B cell (primary cell): Measurements from ENCODE around the gene CAMSAP2. TPM values are rescaled to one million over a fixed set of nuclear protein-coding genes. Genes with fewer than 3 reads are reported as not detected.

Experiments
- ATAC-seq: fragments of 200-7000 bp; cut with Tn5 transposase; one replicate; pipeline ENCODE4 v1.10.0; 2021; ENCODE audit warnings: low read depth, mild to moderate bottlenecking, moderate number of reproducible peaks, moderate library complexity
- CTCF ChIA-PET: fragments of 350-600 bp; sonication (Branson Sonifier 250); formaldehyde crosslinking; loops from one replicate; lab custom pipeline; 2021; ENCODE audit warnings: antibody characterized with exemption, inconsistent platforms; lab: Charles Lee
- POLR2A ChIA-PET: fragments of 350-600 bp; sonication (Branson Sonifier 250); formaldehyde crosslinking; loops from one replicate; lab custom pipeline; 2021; ENCODE audit warnings: antibody characterized with exemption; lab: Charles Lee
- DNase-seq: peaks from one replicate; pipeline ENCODE4 v3.0.0; 2013
- H2AFZ ChIP-seq: 2 replicates; pipeline ENCODE4 v1.6.1; 2012; ENCODE audit warnings: mild to moderate bottlenecking, low read depth, low read length; ENCODE audit not compliant: insufficient read depth, poor library complexity, severe bottlenecking
- H3K27ac ChIP-seq, 2 donors: 1 replicate in 1 of 2; 2 replicates in 1 of 2; pipeline ENCODE4 v1.5.1; 2012 to 2013; ENCODE audit warnings: low read length in 2 of 2, mild to moderate bottlenecking in 2 of 2, moderate library complexity in 1 of 2
- H3K27me3 ChIP-seq, 4 experiments: fragments of 200-600 bp in 1 of 4; sonication (generic) in 1 of 4; replicated peaks in 1 of 4; 1 replicate in 2 of 4; 2 replicates in 2 of 4; pipeline versions ENCODE4 v1.6.1 to v1.7.0; 2013 to 2016; ENCODE audit warnings: low read length in 3 of 4, mild to moderate bottlenecking in 2 of 4, mixed read lengths in 1 of 4, moderate library complexity in 1 of 4; ENCODE audit not compliant: insufficient read depth in 4 of 4, control insufficient read depth in 3 of 4; ENCODE audit errors: control extremely low read depth in 1 of 4
- H3K36me3 ChIP-seq, 2 experiments: replicated peaks in 1 of 2; 1 replicate in 1 of 2; 2 replicates in 1 of 2; pipeline versions ENCODE4 v1.6.1 to v1.7.1; 2013; ENCODE audit warnings: low read length in 1 of 2; ENCODE audit not compliant: insufficient read depth in 2 of 2, control insufficient read depth in 1 of 2; ENCODE audit errors: control extremely low read depth in 1 of 2, extremely low read depth in 1 of 2
- H3K4me1 ChIP-seq, 2 donors: fragments of 200-600 bp in 1 of 2; sonication (generic) in 1 of 2; 1 replicate in 1 of 2; 2 replicates in 1 of 2; pipeline versions ENCODE4 v1.5.1 to v1.6.1; 2013 to 2017; ENCODE audit warnings: low read length in 2 of 2; ENCODE audit not compliant: control insufficient read depth in 2 of 2, insufficient read depth in 2 of 2
- H3K4me2 ChIP-seq: replicated peaks from 2 replicates; pipeline ENCODE3; 2012; ENCODE audit warnings: mild to moderate bottlenecking, low read depth, low read length; ENCODE audit not compliant: poor library complexity, severe bottlenecking
- H3K4me3 ChIP-seq, 5 experiments: fragments of 200-600 bp in 1 of 5; sonication (generic) in 1 of 5; 1 replicate in 3 of 5; 2 replicates in 2 of 5; pipeline versions ENCODE4 v1.5.1 to v1.7.0; 2011 to 2016; ENCODE audit warnings: low read length in 4 of 5, mild to moderate bottlenecking in 4 of 5, low read depth in 2 of 5, control low read depth in 1 of 5, moderate library complexity in 1 of 5; ENCODE audit not compliant: insufficient read depth in 1 of 5; ENCODE audit errors: control extremely low read depth in 1 of 5, extremely low read depth in 1 of 5
- H3K79me2 ChIP-seq: fragments of 200-600 bp; sonication (generic); one replicate; pipeline ENCODE4 v1.6.0; 2016; ENCODE audit warnings: low read length; ENCODE audit not compliant: control insufficient read depth, insufficient read depth
- H3K9ac ChIP-seq: fragments of 200-600 bp; sonication (generic); 2 replicates; pipeline ENCODE4 v1.6.1; 2017; ENCODE audit warnings: mild to moderate bottlenecking, low read length, moderate library complexity
- H3K9me3 ChIP-seq, 3 donors: one replicate each; pipeline versions ENCODE4 v1.6.1 to v1.7.1; 2013; ENCODE audit warnings: low read length in 2 of 3; ENCODE audit not compliant: control insufficient read depth in 2 of 3, insufficient read depth in 1 of 3; ENCODE audit errors: control extremely low read depth in 1 of 3
- H4K20me1 ChIP-seq: 2 replicates; pipeline ENCODE4 v1.6.0; 2012; ENCODE audit warnings: mild to moderate bottlenecking, low read length; ENCODE audit not compliant: insufficient read depth, control insufficient read depth, poor library complexity, severe bottlenecking
- H3K27ac Mint-ChIP-seq: one replicate; pipeline ENCODE4 v1.8.0; 2021; ENCODE audit warnings: mixed read lengths
- H3K27me3 Mint-ChIP-seq: one replicate; pipeline ENCODE4 v1.8.0; 2021; ENCODE audit warnings: mixed read lengths
- H3K4me1 Mint-ChIP-seq: one replicate; pipeline ENCODE4 v1.8.0; 2021; ENCODE audit warnings: mixed read lengths
- H3K4me3 Mint-ChIP-seq: one replicate; pipeline ENCODE4 v1.8.0; 2021; ENCODE audit warnings: mixed read lengths
- H3K9me3 Mint-ChIP-seq: one replicate; pipeline ENCODE4 v1.8.0; 2022; ENCODE audit warnings: mixed read lengths; ENCODE audit not compliant: insufficient read depth
- EZH2 ChIP-seq: IDR thresholded peaks from 2 replicates; pipeline ENCODE4 v1.6.1; 2012; ENCODE audit warnings: borderline replicate concordance, low read depth, mild to moderate bottlenecking, moderate library complexity, low read length; ENCODE audit not compliant: insufficient read depth, poor library complexity, severe bottlenecking
- WGBS: methylation state at CpG from one replicate; pipeline ENCODE4 v1.1.5; 2013; ENCODE audit warnings: missing lambda C conversion rate; ENCODE audit not compliant: insufficient coverage; 5-methylcytosine and 5-hydroxymethylcytosine counted together
- intact Hi-C: fragments of 100-400 bp; cut with micrococcal nuclease; formaldehyde crosslinking; loops from one replicate; pipeline ENCODE4 v1.10.0; 2022
- polyA plus RNA-seq: library from polyadenylated mRNA; depleted of rRNA; stranded (reverse); fragments of >200 nt; gene quantifications from 2 replicates; pipeline ENCODE4 v1.2.3, GENCODE V29; 2012
- total RNA-seq, 2 donors: library from RNA; stranded (reverse); fragments of 120-200 nt in 1 of 2; gene quantifications; 1 replicate in 1 of 2; 2 replicates in 1 of 2; pipeline versions ENCODE4 v1.2.3 to v1.2.4, GENCODE V29; 2013 to 2022
- TF ChIP-seq, protein P1 (sequence below): fragments of 200-600 bp; IDR thresholded peaks from one replicate; pipeline ENCODE4 v1.8.0; 2022; ENCODE audit warnings: antibody characterized with exemption, mild to moderate bottlenecking

CAMSAP2 gene
- total and polyA plus RNA-seq, 2 donors (not counting 1 experiment from before 2014, with no cell fraction given) = 0.10 to 2.1 TPM

DNA sequence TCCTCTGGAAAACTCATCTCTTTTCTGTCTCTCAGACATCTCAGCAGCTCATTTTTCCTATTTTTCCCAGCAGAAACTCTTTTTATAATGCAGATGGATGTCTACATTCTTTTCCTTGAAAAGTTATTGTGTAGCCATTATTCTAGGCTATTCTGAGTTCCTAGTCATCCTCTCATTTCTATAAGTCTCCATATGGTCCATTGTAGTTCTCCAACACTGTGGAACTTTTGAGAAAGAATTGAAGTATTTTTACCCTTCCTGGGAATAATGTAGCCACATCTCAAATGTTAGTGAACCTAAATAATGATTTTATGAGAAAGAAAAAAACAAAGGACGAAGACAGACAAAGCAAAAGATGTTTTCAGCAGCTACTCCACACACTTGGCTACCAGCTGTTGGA is 107.7 kb downstream of the CAMSAP2 start:
- Mint-ChIP-seq H3K27ac (no peak overlapping the region), H3K27me3 (peaks cover 3% of the 10 kb centered on the region), H3K4me1 (no peaks in the 10 kb centered on the region), H3K9me3 (no peaks in the 10 kb centered on the region), H3K4me3 (no peak overlapping the region)
- intact Hi-C loops = no loop called here
- H3K27ac ChIP-seq = no peak overlapping the region
- H3K9me3 ChIP-seq = no peaks in the 10 kb centered on the region
- ATAC-seq (no peak), DNase-seq (no peak)
- ChIA-PET POLR2A (no interaction called here), CTCF (no interaction called here)
- H3K4me2 ChIP-seq = no peak overlapping the region
- H3K79me2 ChIP-seq = no peaks in the 10 kb centered on the region
- H3K9ac ChIP-seq = no peak overlapping the region
- H3K27me3 ChIP-seq = peaks cover 0 to 4% (median 0%) of the 10 kb centered on the region in 4 experiments
- no CpG with 5 or more reads among the region's 1 CpG for WGBS
- no peak overlapping the region for H3K4me3 ChIP-seq
- no peaks in the 10 kb centered on the region for H4K20me1 ChIP-seq
- no peaks in the 10 kb centered on the region for H3K4me1 ChIP-seq
- no peaks in the 10 kb centered on the region for H3K36me3 ChIP-seq
- H2AFZ ChIP-seq = no peak overlapping the region
- TF ChIP-seq, protein P1, sequence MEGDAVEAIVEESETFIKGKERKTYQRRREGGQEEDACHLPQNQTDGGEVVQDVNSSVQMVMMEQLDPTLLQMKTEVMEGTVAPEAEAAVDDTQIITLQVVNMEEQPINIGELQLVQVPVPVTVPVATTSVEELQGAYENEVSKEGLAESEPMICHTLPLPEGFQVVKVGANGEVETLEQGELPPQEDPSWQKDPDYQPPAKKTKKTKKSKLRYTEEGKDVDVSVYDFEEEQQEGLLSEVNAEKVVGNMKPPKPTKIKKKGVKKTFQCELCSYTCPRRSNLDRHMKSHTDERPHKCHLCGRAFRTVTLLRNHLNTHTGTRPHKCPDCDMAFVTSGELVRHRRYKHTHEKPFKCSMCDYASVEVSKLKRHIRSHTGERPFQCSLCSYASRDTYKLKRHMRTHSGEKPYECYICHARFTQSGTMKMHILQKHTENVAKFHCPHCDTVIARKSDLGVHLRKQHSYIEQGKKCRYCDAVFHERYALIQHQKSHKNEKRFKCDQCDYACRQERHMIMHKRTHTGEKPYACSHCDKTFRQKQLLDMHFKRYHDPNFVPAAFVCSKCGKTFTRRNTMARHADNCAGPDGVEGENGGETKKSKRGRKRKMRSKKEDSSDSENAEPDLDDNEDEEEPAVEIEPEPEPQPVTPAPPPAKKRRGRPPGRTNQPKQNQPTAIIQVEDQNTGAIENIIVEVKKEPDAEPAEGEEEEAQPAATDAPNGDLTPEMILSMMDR = no peak
- TF ChIP-seq EZH2 = no peak

DNA sequence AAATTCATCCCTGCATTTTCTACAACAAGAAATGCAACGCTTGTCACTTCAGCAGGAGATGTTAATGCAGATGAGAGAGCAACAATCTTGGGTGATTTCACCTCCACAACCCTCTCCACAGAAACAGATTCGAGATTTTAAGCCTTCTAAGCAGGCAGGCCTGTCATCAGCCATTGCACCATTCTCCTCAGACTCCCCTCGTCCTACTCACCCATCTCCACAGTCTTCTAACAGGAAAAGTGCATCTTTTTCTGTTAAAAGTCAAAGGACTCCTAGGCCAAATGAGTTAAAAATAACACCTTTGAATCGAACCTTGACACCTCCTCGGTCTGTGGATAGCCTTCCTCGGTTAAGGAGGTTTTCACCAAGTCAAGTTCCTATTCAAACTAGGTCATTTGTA is 110.7 kb downstream of the CAMSAP2 start:
- intact Hi-C loops = no loop called here
- ChIA-PET CTCF (no interaction called here), POLR2A (no interaction called here)
- Histone ChIP-seq H3K9me3 (no peaks in the 10 kb centered on the region), H3K9ac (no peak overlapping the region), H2AFZ (no peak overlapping the region), H3K4me2 (no peak overlapping the region), H3K4me3 (no peak overlapping the region), H3K4me1 (no peaks in the 10 kb centered on the region), H3K27ac (no peak overlapping the region), H3K36me3 (no peaks in the 10 kb centered on the region), H4K20me1 (no peaks in the 10 kb centered on the region), H3K79me2 (no peaks in the 10 kb centered on the region), H3K27me3 (peaks cover 0 to 4% (median 0%) of the 10 kb centered on the region in 4 experiments)
- no peak for ATAC-seq
- H3K9me3 Mint-ChIP-seq = no peaks in the 10 kb centered on the region
- H3K27ac Mint-ChIP-seq = no peak overlapping the region
- DNase-seq = no peak
- H3K4me1 Mint-ChIP-seq = no peaks in the 10 kb centered on the region
- H3K27me3 Mint-ChIP-seq = peaks cover 3% of the 10 kb centered on the region
- TF ChIP-seq EZH2 = no peak
- TF ChIP-seq, protein P1 = no peak
- 90% methylated on average over 2 of the region's 6 CpGs for WGBS
- no peak overlapping the region for H3K4me3 Mint-ChIP-seq
